GM18858 (cell line): ENCODE results near the gene BMP7.
"Not testable (repeated sequence)": the region's sequence is repeated elsewhere in the genome, so short reads cannot be mapped to it uniquely, and the experiment has no call there.

Experiments used
- ATAC-seq: cut with Tn5 transposase; IDR thresholded peaks from one replicate; pipeline ENCODE4 v1.9.1; 2021; ENCODE audit not compliant: unreplicated experiment

Gene BMP7

DNA sequence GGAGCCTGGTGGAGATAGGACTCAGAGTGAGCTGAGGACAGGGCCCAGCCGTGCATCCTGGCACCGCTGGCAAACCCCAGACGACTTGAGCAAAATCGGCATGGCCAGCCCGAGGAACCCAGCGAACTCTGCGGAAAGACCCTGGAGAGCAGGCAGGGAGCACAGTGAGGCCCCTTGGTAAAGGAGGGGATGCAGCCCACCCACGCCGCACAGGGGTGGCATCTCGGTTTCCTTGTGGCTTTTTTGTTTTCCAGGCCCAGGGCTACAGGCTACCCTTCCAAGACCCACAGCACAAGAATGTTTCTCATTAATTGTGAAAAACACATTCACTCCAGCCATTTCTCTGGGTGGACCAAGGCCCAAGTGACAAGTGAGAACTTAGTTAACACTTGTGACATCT lies 71.4 kb downstream of the BMP7 start:
- no peak for ATAC-seq

- no peak for ATAC-seq
Observed at GRCh38 chr20:57194154-57194553, 72.3 kb downstream of the BMP7 start.

DNA sequence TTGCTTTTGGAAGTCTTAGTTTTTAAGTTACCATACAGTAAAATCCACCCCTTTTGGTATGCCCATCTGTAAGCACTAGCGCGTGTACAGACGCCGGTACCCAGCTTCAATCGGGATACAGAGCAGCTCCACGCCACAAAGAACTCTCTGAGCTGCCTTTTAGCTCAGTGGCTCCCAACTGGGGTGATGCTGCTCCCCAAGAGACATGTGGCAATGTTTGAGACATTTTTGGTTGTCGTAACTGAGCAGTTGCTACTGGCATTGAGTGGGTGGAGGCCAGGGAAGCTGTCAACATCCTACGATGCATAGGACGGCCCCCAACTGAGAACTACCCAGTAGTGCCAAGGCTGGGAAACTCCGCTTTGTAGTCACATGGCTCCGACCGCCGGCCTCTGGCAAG lies 73.3 kb downstream of the BMP7 start:
- ATAC-seq = no peak

DNA sequence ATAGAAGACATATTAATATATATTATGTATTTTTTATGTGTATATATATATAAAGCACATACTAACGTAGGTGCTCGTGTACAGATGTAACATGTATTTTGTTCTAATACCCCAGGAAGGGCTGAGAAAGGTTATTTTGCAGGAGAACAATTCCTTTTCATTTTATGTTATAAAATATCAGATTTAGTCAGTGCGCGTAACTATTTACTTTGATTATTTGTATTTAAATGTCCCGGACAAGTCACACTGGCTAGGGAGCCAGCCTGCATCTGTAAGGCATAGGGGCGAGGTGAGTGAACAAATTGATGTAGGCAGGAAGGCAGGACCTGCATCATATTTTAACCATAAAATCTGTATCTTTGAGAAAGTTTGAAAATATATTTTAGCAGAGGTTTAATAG lies 74.1 kb downstream of the BMP7 start:
- no peak for ATAC-seq

DNA sequence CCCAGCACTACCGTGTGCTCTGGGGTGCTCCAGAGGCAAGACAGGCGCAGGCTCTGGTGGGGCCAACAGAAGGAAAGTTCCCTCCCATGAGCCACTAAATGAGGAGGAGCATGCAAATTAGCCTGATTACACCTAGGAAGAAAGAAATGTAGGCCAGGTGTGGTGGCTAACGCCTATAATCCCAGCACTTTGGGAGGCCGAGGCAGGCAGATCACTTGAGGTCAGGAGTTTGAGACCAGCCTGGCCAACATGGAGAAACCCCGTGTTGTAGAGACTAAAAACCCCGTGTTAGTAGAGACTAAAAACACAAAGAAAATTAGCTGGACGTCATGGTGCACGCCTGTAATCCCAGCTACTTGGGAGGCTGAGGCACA lies 75.2 kb downstream of the BMP7 start:
- not testable (repeated sequence) for ATAC-seq

DNA sequence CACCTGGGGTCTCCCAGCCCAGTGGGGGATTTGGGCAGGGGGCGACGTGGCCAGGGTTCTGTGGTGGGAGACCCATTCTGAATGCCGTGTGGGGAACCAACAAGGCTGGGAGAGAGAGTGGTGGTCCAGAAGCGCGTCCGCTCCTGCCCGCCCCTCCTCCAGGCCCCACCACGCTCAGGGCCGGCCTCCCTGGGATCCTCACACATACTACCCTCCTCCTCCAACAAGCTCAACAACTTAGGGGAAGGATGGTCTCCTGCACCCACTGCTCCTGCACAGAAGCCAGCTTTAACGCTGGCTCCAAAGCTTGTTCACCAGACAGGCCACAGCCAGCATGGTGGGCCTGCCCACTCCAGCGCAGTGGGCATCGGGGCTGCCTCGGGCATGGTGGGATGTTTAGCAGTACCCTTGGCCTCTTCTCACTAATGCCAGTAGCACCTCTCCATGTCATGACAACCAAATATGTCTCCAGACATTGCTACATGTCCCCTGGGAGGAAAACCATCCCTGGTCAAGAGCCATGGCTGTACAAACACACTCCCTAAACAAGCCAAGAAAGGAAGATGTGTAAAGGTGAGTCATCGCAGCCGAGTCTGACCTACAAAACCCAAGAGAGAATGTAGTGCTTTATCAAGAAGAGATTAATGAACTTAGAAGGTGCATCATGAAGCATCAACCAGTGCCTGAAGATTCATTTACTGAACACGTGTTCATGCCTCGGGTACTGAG lies 75.7 kb downstream of the BMP7 start:
- ATAC-seq = no peak

DNA sequence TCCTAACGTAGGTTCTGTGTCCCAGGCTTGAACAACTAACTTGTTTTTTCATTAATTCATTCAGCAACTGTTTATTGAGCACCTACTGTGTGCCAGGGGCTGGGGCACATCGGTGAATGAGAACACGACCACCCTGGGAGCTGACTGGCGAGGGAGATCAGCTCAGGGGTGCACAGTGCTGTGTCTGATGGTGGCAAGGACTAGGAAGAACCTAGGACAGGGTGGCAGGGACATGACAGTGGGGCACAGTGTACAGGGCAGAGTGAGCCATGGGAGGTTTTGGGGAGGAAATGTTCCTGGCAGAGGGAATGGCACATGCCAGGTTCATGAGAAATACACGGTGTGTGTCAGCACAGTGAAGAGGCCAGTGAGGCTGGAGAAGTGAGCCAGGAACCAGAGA lies 76.7 kb downstream of the BMP7 start:
- ATAC-seq = no peak

GRCh38 chr20:57188576-57189079 lies 77.8 kb downstream of the BMP7 start:
- ATAC-seq = no peak

- ATAC-seq = no peak
Observed at GRCh38 chr20:57188056-57188455, 78.4 kb downstream of the BMP7 start.

GRCh38 chr20:57187068-57187634 lies 79.3 kb downstream of the BMP7 start:
- no peak for ATAC-seq

- no peak for ATAC-seq
Observed at GRCh38 chr20:57186192-57186591, 80.2 kb downstream of the BMP7 start.

DNA sequence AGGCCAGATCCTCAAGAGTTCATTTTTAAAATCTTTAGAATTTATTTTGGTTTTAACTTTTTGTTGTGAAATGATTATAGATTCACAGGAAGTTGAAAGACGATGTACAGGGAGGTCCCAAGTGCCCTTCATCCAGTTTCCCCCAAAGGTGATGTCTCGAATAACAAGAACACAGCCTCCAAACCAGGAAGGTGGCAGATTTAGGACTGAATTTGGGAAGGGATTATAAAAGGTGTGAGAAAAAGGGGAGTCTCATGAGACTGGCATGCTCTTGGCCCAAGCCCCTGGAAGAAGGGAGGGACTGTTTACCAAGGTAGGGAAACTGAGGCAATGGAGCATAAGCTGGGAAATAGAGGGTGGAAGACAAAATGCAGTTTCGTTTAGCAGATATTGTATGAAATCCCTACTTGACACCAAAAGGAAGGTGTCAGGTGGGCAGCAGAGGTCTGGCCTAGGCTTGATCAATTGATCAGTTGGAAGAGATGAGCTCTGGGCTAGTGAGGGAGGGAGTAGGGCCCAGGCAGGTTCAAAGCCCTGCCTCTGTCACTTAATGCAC lies 81.2 kb downstream of the BMP7 start:
- no peak for ATAC-seq

GRCh38 chr20:57183457-57184009 lies 82.9 kb downstream of the BMP7 start:
- no peak for ATAC-seq

GRCh38 chr20:57181639-57182038 lies 84.8 kb downstream of the BMP7 start:
- ATAC-seq = no peak

GRCh38 chr20:57180954-57181353 lies 85.5 kb downstream of the BMP7 start:
- no peak for ATAC-seq

DNA sequence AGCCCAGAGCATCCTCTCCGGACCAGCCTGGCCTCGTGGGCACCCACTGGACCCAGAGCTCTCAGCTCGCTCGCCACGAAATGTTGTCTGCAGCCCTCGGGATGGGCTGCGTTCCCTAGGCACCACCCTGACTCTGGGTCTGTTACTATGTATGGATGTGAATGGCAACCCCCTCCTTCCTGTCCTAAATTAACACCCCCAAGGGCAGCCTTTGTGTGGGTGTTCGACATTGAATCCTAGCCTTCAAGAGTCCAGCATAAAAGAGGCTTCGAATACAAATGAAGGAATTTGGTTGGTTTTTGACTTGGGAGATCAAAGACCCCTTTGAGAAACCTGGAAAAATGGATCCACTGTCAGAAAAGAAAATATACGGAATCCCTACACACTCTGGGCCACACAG lies 86.1 kb downstream of the BMP7 start:
- ATAC-seq = no peak

DNA sequence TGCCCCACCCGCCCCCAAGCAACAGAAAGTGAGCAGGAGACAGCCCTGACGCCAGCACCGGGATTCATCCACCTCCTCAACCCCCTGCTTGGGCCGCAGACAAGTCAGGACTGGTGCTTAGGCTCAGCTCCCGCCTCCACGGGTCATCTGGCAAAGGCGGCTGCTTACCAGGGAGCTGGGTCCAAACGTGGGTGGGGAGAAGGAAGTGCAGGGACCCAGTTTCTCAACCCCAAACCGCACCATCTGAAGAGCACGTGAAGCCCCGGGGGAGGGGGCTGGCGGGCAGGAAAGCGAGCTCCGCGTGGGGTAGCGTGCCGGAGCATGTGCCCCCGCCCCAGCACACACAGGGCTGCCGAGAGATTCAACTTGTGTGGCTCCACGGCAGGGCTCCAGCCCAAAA lies 87.2 kb downstream of the BMP7 start:
- ATAC-seq = no peak

- ATAC-seq = no peak
Observed at GRCh38 chr20:57178582-57179111, 87.8 kb downstream of the BMP7 start.

DNA sequence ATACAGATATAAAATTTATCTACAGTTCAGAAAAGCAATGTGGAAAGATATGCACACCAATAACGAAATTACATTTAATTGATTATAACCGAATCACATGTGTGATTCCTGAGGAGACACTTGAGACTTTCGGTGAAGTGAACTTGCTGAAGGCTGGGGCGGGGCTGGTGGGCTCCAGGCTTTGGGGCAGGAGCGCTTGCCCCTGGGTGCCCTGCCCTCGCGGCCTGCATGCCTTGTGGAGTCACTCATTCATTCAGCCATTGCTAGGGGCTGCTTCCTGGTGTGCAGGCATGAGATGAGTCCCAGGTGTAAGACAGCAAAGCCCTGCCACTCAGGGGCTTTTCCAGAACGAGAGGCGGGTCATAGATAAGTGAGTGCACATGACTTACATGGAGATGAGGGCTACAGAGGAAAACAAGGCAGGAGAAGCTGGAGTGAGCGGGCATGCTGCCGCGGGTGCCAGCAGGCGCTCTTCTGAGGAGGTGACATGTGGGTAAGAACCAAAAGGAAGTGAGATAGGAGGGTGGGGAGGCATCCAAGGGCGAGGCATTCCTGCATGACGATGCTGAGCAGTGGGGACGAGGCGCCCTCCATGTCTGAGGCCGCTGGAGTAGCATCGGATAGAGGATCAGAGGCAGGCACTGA lies 88.7 kb downstream of the BMP7 start:
- no peak for ATAC-seq

DNA sequence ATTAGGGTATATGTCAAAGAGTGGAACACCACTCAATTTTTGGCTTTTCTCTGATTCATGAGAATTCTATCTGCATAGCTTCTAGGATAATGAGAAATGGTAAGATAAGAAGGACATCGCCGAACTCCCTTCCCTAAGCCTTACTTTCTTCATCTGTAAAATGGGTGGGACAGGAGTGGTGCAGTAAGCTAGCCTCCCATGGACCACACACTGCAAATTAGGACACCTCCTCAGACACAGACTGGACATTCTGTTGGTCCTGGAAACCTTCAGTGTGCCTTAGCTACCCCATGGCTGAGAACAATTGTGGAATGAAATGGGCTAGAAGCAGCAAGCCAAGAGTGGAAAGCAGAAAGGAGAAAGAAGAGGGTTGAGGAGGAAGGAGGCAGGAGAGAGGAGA lies 89.6 kb downstream of the BMP7 start:
- ATAC-seq = no peak

DNA sequence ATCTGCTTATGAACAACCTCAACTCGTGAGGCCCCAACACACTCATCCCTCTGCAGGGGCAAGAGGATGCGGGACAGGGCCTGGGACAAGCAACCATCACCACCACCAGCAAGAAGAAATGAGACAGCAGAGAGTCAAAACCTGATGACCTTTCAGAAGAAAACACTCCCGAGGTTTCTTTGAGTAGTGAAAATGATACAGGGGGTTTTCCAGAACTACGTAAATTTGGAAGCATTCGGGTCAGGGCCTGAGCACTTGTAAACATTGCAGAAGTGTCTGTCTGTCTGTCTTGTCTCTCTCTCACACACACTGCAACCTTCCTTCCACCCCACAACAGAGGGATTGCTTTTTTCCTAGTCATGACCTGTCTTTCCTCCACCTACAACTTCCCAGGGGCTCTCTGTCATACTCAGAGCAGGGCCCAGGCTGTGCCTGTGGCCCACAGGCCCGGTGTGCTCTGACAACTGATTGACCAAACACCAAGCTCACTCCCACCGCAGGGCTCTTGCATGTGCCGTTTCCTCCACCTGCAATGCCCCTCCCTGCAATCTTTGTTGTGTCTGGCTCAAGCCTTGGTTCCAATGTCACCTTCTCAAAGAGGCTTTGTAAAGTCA lies 90.9 kb downstream of the BMP7 start:
- ATAC-seq = no peak
